ENCODE measurements around the gene CACNA1S.

Gene CACNA1S

GRCh38 chr1:201139306-201139705 is 27.1 kb upstream of the CACNA1S start:
- no peak for DNase-seq (ENCODE audit: low read depth)
- H3K4me3 ChIP-seq (ENCODE audit: low read depth, low read length), result no peak overlapping the region
- no peak for TF ChIP-seq POLR2A (IDR thresholded peaks at IDR 0.05; ENCODE audit: extremely low read depth, insufficient read length)
- no peak for TF ChIP-seq MYC (IDR thresholded peaks at IDR 0.05; ENCODE audit: low read depth, low read length)
- no peak for TF ChIP-seq MAX (IDR thresholded peaks at IDR 0.05; ENCODE audit: low read depth, low read length)
- no peak for TF ChIP-seq CTCF (IDR thresholded peaks at IDR 0.05; ENCODE audit: low read depth, low read length)

GRCh38 chr1:201138311-201138840 is 26.1 kb upstream of the CACNA1S start:
- DNase-seq (ENCODE audit: low read depth), result no peak
- no peak for TF ChIP-seq MYC (IDR thresholded peaks at IDR 0.05; ENCODE audit: low read depth, low read length)
- H3K4me3 ChIP-seq (ENCODE audit: low read depth, low read length), result no peak overlapping the region

GRCh38 chr1:201137579-201138310 is 25.5 kb upstream of the CACNA1S start:
- DNase-seq (ENCODE audit: low read depth), result no peak
- TF ChIP-seq CTCF (IDR thresholded peaks at IDR 0.05; ENCODE audit: low read depth, low read length) (no peak), MAX (IDR thresholded peaks at IDR 0.05; ENCODE audit: low read depth, low read length) (no peak), MYC (IDR thresholded peaks at IDR 0.05; ENCODE audit: low read depth, low read length) (no peak)
- H3K4me3 ChIP-seq (ENCODE audit: low read depth, low read length), result no peak overlapping the region

GRCh38 chr1:201137024-201137392 is 24.8 kb upstream of the CACNA1S start:
- no peak overlapping the region for H3K4me3 ChIP-seq (ENCODE audit: low read depth, low read length)
- DNase-seq (ENCODE audit: low read depth), result no peak
- no peak for TF ChIP-seq CTCF (IDR thresholded peaks at IDR 0.05; ENCODE audit: low read depth, low read length)
- TF ChIP-seq POLR2A (IDR thresholded peaks at IDR 0.05; ENCODE audit: extremely low read depth, insufficient read length), result no peak
- no peak for TF ChIP-seq MAX (IDR thresholded peaks at IDR 0.05; ENCODE audit: low read depth, low read length)
- no peak for TF ChIP-seq MYC (IDR thresholded peaks at IDR 0.05; ENCODE audit: low read depth, low read length)

- no peak for DNase-seq (ENCODE audit: low read depth)
- no peak overlapping the region for H3K4me3 ChIP-seq (ENCODE audit: low read depth, low read length)
- TF ChIP-seq POLR2A (IDR thresholded peaks at IDR 0.05; ENCODE audit: extremely low read depth, insufficient read length), result no peak
- no peak for TF ChIP-seq MAX (IDR thresholded peaks at IDR 0.05; ENCODE audit: low read depth, low read length)
- TF ChIP-seq CTCF (IDR thresholded peaks at IDR 0.05; ENCODE audit: low read depth, low read length), result no peak
- no peak for TF ChIP-seq MYC (IDR thresholded peaks at IDR 0.05; ENCODE audit: low read depth, low read length)
These were observed 24.3 kb upstream of the CACNA1S start for GRCh38 chr1:201136355-201137023.

- no peak for DNase-seq (ENCODE audit: low read depth)
- no peak overlapping the region for H3K4me3 ChIP-seq (ENCODE audit: low read depth, low read length)
- TF ChIP-seq MYC (IDR thresholded peaks at IDR 0.05; ENCODE audit: low read depth, low read length) (no peak), POLR2A (IDR thresholded peaks at IDR 0.05; ENCODE audit: extremely low read depth, insufficient read length) (no peak), MAX (IDR thresholded peaks at IDR 0.05; ENCODE audit: low read depth, low read length) (no peak), CTCF (IDR thresholded peaks at IDR 0.05; ENCODE audit: low read depth, low read length) (no peak)
These were observed 22.2 kb upstream of the CACNA1S start for GRCh38 chr1:201134405-201134804.

Measured in NB4 (cell line).